OCI-LY7 (cell line): ENCODE data around the gene UEVLD. TPM values are rescaled to one million over a fixed set of nuclear protein-coding genes. Genes with fewer than 3 reads are reported as not detected.

ENCODE experiments used
- BruUV-seq: library from RNA; stranded (reverse); fragments of 400-500 nt; replicated peaks from 2 replicates; lab custom pipeline; 2021; lab: Mats Ljungman, UMichigan
- CTCF ChIA-PET: fragments of 300-600 bp; sonication (Branson Sonifier 250); formaldehyde crosslinking; loops from one replicate; lab custom pipeline; 2022; ENCODE audit warnings: antibody characterized with exemption; ENCODE audit not compliant: unreplicated experiment; lab: Charles Lee
- POLR2A ChIA-PET: fragments of 300-600 bp; sonication (Branson Sonifier 250); formaldehyde crosslinking; loops from one replicate; lab custom pipeline; 2022; ENCODE audit warnings: antibody characterized with exemption; lab: Charles Lee
- DNase-seq: peaks from one replicate; pipeline ENCODE4 v3.0.0-alpha.2; 2015; ENCODE audit warnings: low spot score
- H2AFZ ChIP-seq: fragments of 200-600 bp; sonication (generic), shearing (Covaris generic); 2 replicates; pipeline ENCODE4 v1.6.1; 2014; ENCODE audit warnings: mild to moderate bottlenecking, antibody characterized with exemption, low read length, moderate library complexity
- H3K27ac ChIP-seq: fragments of 200-600 bp; sonication (generic); 2 replicates; pipeline ENCODE4 v1.5.1; 2014; ENCODE audit warnings: mixed run types, low read depth, mild to moderate bottlenecking, moderate library complexity, low read length, inconsistent platforms; ENCODE audit not compliant: poor library complexity, severe bottlenecking
- H3K36me3 ChIP-seq: fragments of 200-600 bp; sonication (generic); 2 replicates; pipeline ENCODE4 v1.6.1; 2014; ENCODE audit warnings: mild to moderate bottlenecking, antibody characterized with exemption, low read length, moderate library complexity, mixed read lengths; ENCODE audit not compliant: insufficient read depth
- H3K4me1 ChIP-seq: fragments of 200-600 bp; sonication (generic); 2 replicates; pipeline ENCODE4 v1.5.1; 2014; ENCODE audit warnings: mild to moderate bottlenecking, low read length; ENCODE audit not compliant: insufficient read depth, poor library complexity, severe bottlenecking
- H3K4me2 ChIP-seq: fragments of 200-600 bp; sonication (generic); 2 replicates; pipeline ENCODE4 v1.6.1; 2014; ENCODE audit warnings: mild to moderate bottlenecking, low read length
- H3K4me3 ChIP-seq: fragments of 200-600 bp; sonication (generic); 2 replicates; pipeline ENCODE4 v1.5.1; 2014; ENCODE audit warnings: mild to moderate bottlenecking, low read depth, low read length; ENCODE audit not compliant: poor library complexity, severe bottlenecking
- H3K79me2 ChIP-seq: fragments of 200-600 bp; sonication (generic); 2 replicates; pipeline ENCODE4 v1.6.1; 2016; ENCODE audit warnings: low read depth, mild to moderate bottlenecking, low read length, moderate library complexity, mixed read lengths; ENCODE audit not compliant: insufficient read depth
- H3K9me2 ChIP-seq: fragments of 200-600 bp; sonication (generic); 2 replicates; pipeline ENCODE4 v1.6.1; 2016; ENCODE audit warnings: mild to moderate bottlenecking, low read length, mixed read lengths; ENCODE audit not compliant: insufficient read depth
- H3K9me3 ChIP-seq: fragments of 200-600 bp; sonication (generic); 2 replicates; pipeline ENCODE4 v1.6.1; 2014; ENCODE audit warnings: mild to moderate bottlenecking, mixed run types, low read length, mixed read lengths
- H4K20me1 ChIP-seq: fragments of 200-600 bp; sonication (generic); 2 replicates; pipeline ENCODE4 v1.6.1; 2014; ENCODE audit warnings: mild to moderate bottlenecking, antibody characterized with exemption, low read length, moderate library complexity, mixed read lengths; ENCODE audit not compliant: insufficient read depth
- EZH2phosphoT487 ChIP-seq: fragments of 200-600 bp; sonication (generic); IDR thresholded peaks from 2 replicates; pipeline ENCODE4 v1.6.1; 2018; ENCODE audit warnings: low read depth, borderline replicate concordance, mild to moderate bottlenecking, mixed run types, antibody characterized with exemption, low read length, moderate library complexity, mixed read lengths
- intact Hi-C: fragments of 100-400 bp; cut with micrococcal nuclease; formaldehyde crosslinking; loops from one replicate; pipeline ENCODE4 v1.10.0; 2022; ENCODE audit not compliant: unreplicated experiment
- total RNA-seq, 2 experiments: library from RNA; depleted of rRNA in 1 of 2; stranded (reverse); fragments of >200 nt in 1 of 2; shearing (Covaris generic) in 1 of 2; gene quantifications; 2 replicates each; pipeline ENCODE4 v1.2.3, GENCODE V29; 2014 to 2022
- TF ChIP-seq, protein P1 (sequence below): fragments of 200-600 bp; sonication (generic); conservative IDR thresholded peaks from 2 replicates; pipeline ENCODE4 v1.5.1; 2014; ENCODE audit warnings: mild to moderate bottlenecking, antibody characterized with exemption, low read length, moderate library complexity, mixed read lengths

The UEVLD gene
- total RNA-seq, 2 experiments from 2014 or later = 1.5 to 3.5 TPM

DNA sequence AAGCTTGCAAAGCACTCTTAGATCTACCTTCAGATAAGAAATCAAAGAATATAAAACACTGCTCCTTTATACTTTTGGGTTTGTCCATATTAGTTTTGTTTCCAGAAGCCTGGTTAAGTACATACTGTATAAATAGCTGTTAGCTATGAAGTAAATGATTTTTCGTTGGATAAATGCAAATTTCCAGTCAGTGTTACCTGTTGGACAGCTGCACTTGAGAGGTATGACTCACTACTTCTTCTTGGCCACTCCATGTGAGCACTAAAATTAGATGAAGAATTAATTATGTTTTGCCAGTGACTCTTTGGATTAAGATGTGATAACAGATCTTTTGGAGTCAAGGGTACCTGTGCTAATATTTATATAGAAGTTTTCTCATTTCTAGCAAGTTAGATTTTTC lies 52.3 kb downstream of the UEVLD start:
- TF ChIP-seq EZH2phosphoT487 = no peak
- TF ChIP-seq, protein P1, sequence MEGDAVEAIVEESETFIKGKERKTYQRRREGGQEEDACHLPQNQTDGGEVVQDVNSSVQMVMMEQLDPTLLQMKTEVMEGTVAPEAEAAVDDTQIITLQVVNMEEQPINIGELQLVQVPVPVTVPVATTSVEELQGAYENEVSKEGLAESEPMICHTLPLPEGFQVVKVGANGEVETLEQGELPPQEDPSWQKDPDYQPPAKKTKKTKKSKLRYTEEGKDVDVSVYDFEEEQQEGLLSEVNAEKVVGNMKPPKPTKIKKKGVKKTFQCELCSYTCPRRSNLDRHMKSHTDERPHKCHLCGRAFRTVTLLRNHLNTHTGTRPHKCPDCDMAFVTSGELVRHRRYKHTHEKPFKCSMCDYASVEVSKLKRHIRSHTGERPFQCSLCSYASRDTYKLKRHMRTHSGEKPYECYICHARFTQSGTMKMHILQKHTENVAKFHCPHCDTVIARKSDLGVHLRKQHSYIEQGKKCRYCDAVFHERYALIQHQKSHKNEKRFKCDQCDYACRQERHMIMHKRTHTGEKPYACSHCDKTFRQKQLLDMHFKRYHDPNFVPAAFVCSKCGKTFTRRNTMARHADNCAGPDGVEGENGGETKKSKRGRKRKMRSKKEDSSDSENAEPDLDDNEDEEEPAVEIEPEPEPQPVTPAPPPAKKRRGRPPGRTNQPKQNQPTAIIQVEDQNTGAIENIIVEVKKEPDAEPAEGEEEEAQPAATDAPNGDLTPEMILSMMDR = no peak
- BruUV-seq = no TSS peak
- Histone ChIP-seq H2AFZ (no peak overlapping the region), H3K36me3 (no peaks in the 10 kb centered on the region), H3K79me2 (peaks cover 13% of the 10 kb centered on the region; the same call in 1 of the 2 replicates), H3K9me2 (no peaks in the 10 kb centered on the region), H3K4me1 (peaks cover 28% of the 10 kb centered on the region), H3K27ac (no peak overlapping the region), H3K4me2 (no peak overlapping the region), H3K4me3 (no peak overlapping the region), H3K9me3 (no peaks in the 10 kb centered on the region), H4K20me1 (0 out of 2 replicates have a peak, but pooled peaks cover 3% of the 10 kb centered on the region)
- POLR2A ChIA-PET = no interaction called here
- no peak for DNase-seq
- CTCF ChIA-PET = no interaction called here
- intact Hi-C loops = no loop called here

DNA sequence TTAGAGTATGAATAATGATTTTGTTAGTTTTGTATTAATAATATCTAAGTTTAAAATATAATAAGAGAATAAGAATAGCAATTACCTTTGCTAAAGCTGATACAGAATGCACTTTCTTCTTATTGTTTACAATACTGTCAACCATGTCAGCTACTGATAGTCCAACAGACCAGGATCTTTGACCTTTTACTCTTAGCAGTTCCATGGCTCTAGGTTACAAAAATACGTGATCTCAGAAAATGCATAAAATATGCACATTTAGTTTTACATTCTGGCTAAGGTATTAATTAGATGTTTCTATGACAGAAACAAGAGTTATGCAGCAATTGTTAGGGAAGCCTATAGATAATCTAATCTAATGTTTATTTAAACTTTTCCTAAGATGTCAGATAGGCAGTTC lies 54.3 kb downstream of the UEVLD start:
- Histone ChIP-seq H2AFZ (no peak overlapping the region), H3K27ac (no peak overlapping the region), H4K20me1 (no peaks in the 10 kb centered on the region), H3K4me2 (no peak overlapping the region), H3K36me3 (no peaks in the 10 kb centered on the region), H3K9me3 (no peaks in the 10 kb centered on the region), H3K79me2 (peaks cover 23% of the 10 kb centered on the region; the same call in 1 of the 2 replicates), H3K4me1 (peaks cover 45% of the 10 kb centered on the region), H3K4me3 (no peak overlapping the region), H3K9me2 (no peaks in the 10 kb centered on the region)
- CTCF ChIA-PET = no interaction called here
- intact Hi-C loops = no loop called here
- no peak for DNase-seq
- TF ChIP-seq, protein P1 = no peak
- TF ChIP-seq EZH2phosphoT487 = no peak
- POLR2A ChIA-PET = interaction anchor here (0.8 to 1.5 kb wide), 2 partner anchors 10 to 13 kb away, joined by 3 to 4 read pairs; no protein-coding TSS in a partner anchor
- BruUV-seq = no TSS peak

DNA sequence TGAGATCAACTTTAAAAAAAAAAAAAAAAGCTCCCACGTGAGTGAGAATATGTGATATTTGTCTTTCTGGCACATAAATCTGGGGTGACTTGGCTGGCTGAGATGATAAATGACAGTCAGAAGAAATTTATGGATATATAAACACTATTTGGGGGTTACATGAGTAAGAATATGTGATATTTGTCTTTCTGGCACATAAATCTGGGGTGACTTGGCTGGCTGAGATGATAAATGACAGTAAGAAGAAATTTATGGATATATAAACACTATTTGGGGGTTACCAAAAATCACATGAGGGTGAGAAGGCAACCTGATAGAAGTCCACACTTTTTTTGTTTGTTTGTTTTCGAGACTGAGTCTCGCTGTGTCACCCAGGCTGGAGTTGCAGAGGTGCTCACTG lies 55.2 kb downstream of the UEVLD start:
- Histone ChIP-seq H2AFZ (no peak overlapping the region), H3K9me2 (no peaks in the 10 kb centered on the region), H3K4me1 (peaks cover 54% of the 10 kb centered on the region), H3K79me2 (peaks cover 31% of the 10 kb centered on the region; the same call in 1 of the 2 replicates), H3K4me3 (no peak overlapping the region), H3K4me2 (no peak overlapping the region), H3K9me3 (no peaks in the 10 kb centered on the region), H4K20me1 (no peaks in the 10 kb centered on the region), H3K36me3 (no peaks in the 10 kb centered on the region; the same call in 1 of the 2 replicates), H3K27ac (no peak overlapping the region)
- no peak for TF ChIP-seq EZH2phosphoT487
- TF ChIP-seq, protein P1 = no peak
- POLR2A ChIA-PET = interaction anchor here (0.5 to 0.6 kb wide), 2 partner anchors 84 to 161 kb away, joined by 4 to 5 read pairs; no protein-coding TSS in a partner anchor
- DNase-seq = no peak
- BruUV-seq = no TSS peak
- CTCF ChIA-PET = no interaction called here
- intact Hi-C loops = no loop called here
